GM12892 (cell line): Measurements from ENCODE around the gene RPA3.

Experiments used
- DNase-seq: peaks from one replicate; pipeline ENCODE4 v3.0.0; 2011; ENCODE audit not compliant: insufficient read length
- FAIRE-seq: peaks from 2 replicates; lab custom pipeline; 2011; peaks lifted over from hg19 to GRCh38; lab: Jason Lieb, UNC
- POLR2A ChIP-seq: IDR thresholded peaks from 2 replicates; pipeline ENCODE4 v1.6.1; 2011; ENCODE audit warnings: low read depth, low read length, control low read depth
- POLR2AphosphoS5 ChIP-seq: IDR thresholded peaks from 2 replicates; pipeline ENCODE4 v1.6.1; 2011; ENCODE audit warnings: low read depth, low read length, control low read depth
- TAF1 ChIP-seq: IDR thresholded peaks from 2 replicates; pipeline ENCODE4 v1.6.1; 2011; ENCODE audit warnings: low read depth, mild to moderate bottlenecking, control low read depth, low read length, borderline replicate concordance

RPA3 gene

GRCh38 chr7:7647495-7648036 is 70.8 kb downstream of the RPA3 start:
- TF ChIP-seq TAF1 (no peak), POLR2A (no peak), POLR2AphosphoS5 (no peak)
- no peak for DNase-seq
- FAIRE-seq = no peak

- DNase-seq = no peak
- no peak for FAIRE-seq
- TF ChIP-seq POLR2AphosphoS5 = no peak
- TF ChIP-seq TAF1 = no peak
- no peak for TF ChIP-seq POLR2A
Observed at GRCh38 chr7:7642081-7642480, 76.3 kb downstream of the RPA3 start.

GRCh38 chr7:7641129-7641663 is 77.2 kb downstream of the RPA3 start:
- TF ChIP-seq POLR2AphosphoS5 = no peak
- DNase-seq = peak; percentile 22
- peak; percentile 14 for FAIRE-seq

GRCh38 chr7:7640221-7641128 is 77.9 kb downstream of the RPA3 start, which contains the start of gene UMAD1:
TSS of gene UMAD1 (plus strand) at chr7:7640752. CDS start at chr7:7673372, 32,620 bp downstream.
- DNase-seq = peak; percentile 80
- peak; percentile 98 for FAIRE-seq
- TF ChIP-seq TAF1 (peak; percentile 93), POLR2A (peak; percentile 94), POLR2AphosphoS5 (peak; percentile 93)

GRCh38 chr7:7639847-7640220 is 78.6 kb downstream of the RPA3 start:
- FAIRE-seq = no peak
- no peak for DNase-seq

GRCh38 chr7:7639421-7639820 is 79.0 kb downstream of the RPA3 start:
- DNase-seq = no peak
- no peak for TF ChIP-seq TAF1
- no peak for TF ChIP-seq POLR2AphosphoS5
- TF ChIP-seq POLR2A = no peak
- FAIRE-seq = no peak

More at GRCh38 chr7:7639847-7640220, 78.6 kb downstream of the RPA3 start:
- no peak for TF ChIP-seq POLR2A
- no peak for TF ChIP-seq TAF1
- TF ChIP-seq POLR2AphosphoS5 = no peak

- no peak for DNase-seq
- FAIRE-seq = no peak
- TF ChIP-seq POLR2A (no peak), POLR2AphosphoS5 (no peak), TAF1 (no peak)
Observed at GRCh38 chr7:7630626-7631329, 87.6 kb downstream of the RPA3 start.

- TF ChIP-seq POLR2AphosphoS5 (no peak), POLR2A (no peak), TAF1 (no peak)
- DNase-seq (no peak), FAIRE-seq (no peak)
Observed at GRCh38 chr7:7628476-7628875, 89.9 kb downstream of the RPA3 start.

GRCh38 chr7:7620644-7621210 is 97.7 kb downstream of the RPA3 start:
- TF ChIP-seq POLR2A = no peak
- no peak for TF ChIP-seq POLR2AphosphoS5
- no peak for TF ChIP-seq TAF1
- FAIRE-seq = no peak
- DNase-seq = no peak

- DNase-seq = no peak
- no peak for FAIRE-seq
- no peak for TF ChIP-seq TAF1
- no peak for TF ChIP-seq POLR2A
- no peak for TF ChIP-seq POLR2AphosphoS5
Observed at GRCh38 chr7:7620236-7620635, 98.2 kb downstream of the RPA3 start.

GRCh38 chr7:7618410-7618809 is 100.0 kb downstream of the RPA3 start:
- no peak for TF ChIP-seq POLR2AphosphoS5
- FAIRE-seq = no peak
- DNase-seq = no peak
